GM18907 (cell line): ENCODE results near the gene FMNL2.

ENCODE experiments used
- ATAC-seq: cut with Tn5 transposase; IDR thresholded peaks from one replicate; pipeline ENCODE4 v1.9.1; 2021; ENCODE audit warnings: mild to moderate bottlenecking, moderate library complexity; ENCODE audit not compliant: unreplicated experiment

The FMNL2 gene

GRCh38 chr2:152421521-152422370 is 86.8 kb downstream of the FMNL2 start:
- ATAC-seq, result peak; percentile 93

DNA sequence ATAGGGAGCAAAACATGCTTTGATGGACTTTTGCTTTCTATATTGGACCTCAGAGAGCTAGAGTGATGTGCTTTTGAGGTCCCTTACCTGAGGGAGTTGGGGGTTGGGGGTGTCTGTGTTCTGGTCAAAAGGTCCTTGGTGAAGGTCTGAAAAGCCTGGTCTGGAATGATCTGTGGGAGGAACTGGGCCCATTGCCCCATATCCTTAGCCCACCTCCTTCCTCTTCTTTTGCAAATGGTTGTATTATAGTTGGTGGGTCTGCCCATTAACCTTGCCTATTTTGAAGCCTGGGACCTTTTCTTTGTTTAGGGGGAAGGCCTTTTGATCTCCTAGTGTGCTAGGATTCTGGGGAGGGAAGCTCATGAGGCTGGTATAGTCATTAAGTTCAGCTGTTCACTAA is 88.7 kb downstream of the FMNL2 start:
- ATAC-seq, result no peak

- ATAC-seq, result no peak
These were observed 91.1 kb downstream of the FMNL2 start for GRCh38 chr2:152425765-152426727.

GRCh38 chr2:152426801-152427200 is 91.8 kb downstream of the FMNL2 start:
- no peak for ATAC-seq

DNA sequence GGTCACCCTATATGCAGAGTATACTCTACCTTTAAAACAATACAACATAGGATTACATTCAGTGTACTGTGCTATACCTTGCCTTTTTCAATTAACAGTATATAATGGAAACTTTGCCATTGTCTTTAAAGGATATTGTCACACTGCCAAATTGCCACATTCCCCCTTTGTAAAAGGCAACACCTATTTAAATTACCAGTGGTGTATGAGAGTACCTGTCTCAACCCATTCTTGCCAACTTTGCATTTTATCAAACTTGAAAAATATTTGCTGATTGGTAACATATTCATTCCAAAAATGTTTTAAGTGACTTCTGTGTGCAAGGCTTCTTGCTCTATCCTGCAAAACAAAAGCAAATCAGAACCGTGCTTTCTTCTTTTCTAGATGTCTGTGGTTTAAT is 92.9 kb downstream of the FMNL2 start:
- no peak for ATAC-seq

GRCh38 chr2:152428800-152429582 is 94.0 kb downstream of the FMNL2 start:
- ATAC-seq, result no peak

GRCh38 chr2:152430876-152431275 is 95.9 kb downstream of the FMNL2 start:
- no peak for ATAC-seq

GRCh38 chr2:152431370-152432098 is 96.6 kb downstream of the FMNL2 start:
- ATAC-seq, result no peak

- ATAC-seq, result no peak
These were observed 97.3 kb downstream of the FMNL2 start for GRCh38 chr2:152432206-152432653.

GRCh38 chr2:152432765-152433164 is 97.8 kb downstream of the FMNL2 start:
- ATAC-seq, result no peak

DNA sequence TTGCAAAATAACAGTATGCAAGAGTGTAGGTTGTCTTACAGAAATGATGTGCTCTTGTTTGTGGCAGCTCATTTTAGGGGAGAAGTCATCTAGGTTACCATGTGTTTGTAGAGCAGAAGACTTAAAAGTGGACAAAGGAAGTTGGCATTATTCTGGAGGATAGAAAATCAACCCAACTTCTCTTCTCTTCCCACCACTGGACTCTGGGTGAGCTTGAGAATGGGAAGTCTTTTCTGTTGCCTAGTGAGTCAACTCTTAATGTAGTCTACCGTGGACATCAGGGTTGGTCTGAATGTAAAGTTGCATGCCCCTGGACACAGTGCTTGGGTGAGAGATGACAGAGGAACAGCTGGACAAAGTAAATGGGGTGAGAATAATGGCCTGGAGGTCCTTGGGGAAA is 98.3 kb downstream of the FMNL2 start:
- ATAC-seq, result no peak

DNA sequence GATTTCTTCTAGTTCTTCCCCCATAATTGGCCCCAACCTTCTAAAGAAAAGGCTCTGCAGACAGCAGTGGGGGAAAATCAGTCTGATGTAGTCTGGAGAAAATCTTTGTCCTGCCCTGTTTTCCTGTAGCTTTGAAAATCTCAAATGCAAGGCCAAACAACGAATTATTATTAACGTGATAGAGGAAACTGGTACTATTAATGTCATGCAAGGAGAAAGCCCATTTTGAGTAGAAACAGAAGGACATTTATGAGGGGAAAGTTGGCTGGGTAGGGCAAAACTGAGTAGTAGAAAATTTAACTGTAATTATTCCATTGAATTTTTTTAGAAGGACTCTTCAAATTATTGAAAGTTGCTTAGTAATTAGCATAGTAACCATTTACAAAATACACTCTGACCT is 98.8 kb downstream of the FMNL2 start:
- ATAC-seq, result no peak

- ATAC-seq, result no peak
These were observed 99.6 kb downstream of the FMNL2 start for GRCh38 chr2:152434395-152435182.

GRCh38 chr2:152436148-152436547 is 101.2 kb downstream of the FMNL2 start:
- ATAC-seq, result no peak

DNA sequence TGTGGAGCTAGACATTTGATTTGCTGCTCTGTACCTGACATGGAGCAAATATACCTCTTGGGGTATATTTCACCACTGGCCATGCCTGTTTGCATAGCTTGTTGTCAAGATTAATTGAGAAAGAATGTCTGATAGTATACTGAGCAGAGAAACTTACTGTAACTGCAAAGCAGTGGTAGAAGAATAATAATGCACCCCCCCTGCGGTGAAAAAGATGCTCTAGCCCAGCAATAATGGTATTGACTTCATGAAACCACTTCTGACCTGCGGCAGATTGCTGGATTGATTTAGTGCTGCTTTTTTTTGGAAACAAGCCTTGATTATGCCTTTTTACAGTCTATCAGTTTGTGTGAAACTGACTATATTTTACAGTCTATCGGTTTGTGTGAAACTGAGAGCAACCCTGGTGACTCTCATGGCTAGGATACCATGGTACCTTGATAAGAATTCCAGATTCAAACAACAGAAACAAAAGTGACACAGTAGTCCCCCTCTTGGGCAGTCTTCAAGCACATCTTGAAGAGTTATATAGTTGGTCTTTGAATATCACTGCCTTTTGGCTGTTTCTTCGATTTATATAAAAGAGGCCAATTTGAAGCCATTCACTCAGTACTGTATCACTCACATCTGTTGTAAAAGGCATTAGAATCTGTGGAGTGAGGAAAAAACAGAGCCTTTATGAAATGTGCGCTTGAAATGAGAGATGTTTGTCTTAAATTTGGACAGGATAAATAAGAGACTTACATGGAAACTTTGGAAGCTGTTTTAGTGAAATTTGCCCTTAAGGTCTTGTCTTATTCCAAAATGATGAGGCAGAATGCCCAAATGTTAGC is 102.5 kb downstream of the FMNL2 start:
- ATAC-seq, result no peak

GRCh38 chr2:152440049-152440448 is 105.1 kb downstream of the FMNL2 start:
- ATAC-seq, result no peak

- no peak for ATAC-seq
These were observed 105.5 kb downstream of the FMNL2 start for GRCh38 chr2:152440460-152440859.

DNA sequence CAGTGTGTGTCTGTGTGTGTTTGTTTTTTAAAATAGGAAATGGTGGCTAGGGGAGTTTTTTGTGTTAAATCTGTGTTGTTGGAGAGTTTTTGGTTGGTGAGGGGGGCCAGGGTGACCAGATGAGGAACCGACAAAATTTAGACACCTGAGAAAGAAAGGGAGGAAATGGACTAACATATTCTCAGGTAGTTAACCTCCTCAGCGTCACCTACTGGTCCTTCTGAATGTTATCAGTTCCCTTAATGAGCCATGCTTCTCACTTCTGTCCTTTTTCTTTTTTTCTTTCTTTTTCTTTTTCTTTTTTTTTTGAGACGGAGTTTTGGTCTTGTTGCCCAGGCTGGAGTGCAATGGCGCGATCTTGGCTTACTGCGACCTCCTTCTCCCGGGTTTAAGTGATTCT is 107.0 kb downstream of the FMNL2 start:
- no peak for ATAC-seq

DNA sequence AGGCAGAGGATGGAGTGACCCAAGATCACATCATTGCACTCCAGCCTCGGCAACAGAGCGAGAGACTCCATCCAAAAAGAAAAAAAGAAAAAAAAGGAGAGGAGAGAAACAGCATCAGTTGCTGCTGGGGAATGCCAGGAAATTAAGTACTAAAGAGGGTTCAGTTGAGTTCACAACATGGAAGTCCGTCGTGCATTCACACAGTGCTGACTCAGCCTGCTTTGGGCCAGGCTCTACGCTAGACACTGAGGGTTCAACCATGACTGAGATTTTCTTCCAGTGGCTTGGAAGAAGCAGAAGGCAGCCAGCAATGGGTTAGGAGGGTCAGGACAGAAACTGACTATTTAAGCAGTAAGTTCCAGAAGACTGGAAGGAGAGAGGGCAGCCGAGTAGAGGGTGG is 108.8 kb downstream of the FMNL2 start:
- no peak for ATAC-seq
